Fibroblast of mammary gland (primary cell): ENCODE results near the gene LSG1.

ENCODE experiments used
- DNase-seq: peaks from one replicate; pipeline ENCODE4 v3.0.0-alpha.2; 2010; ENCODE audit warnings: low read depth
- H3K4me3 ChIP-seq: 2 replicates; pipeline ENCODE4 v1.5.1; 2011; ENCODE audit warnings: low read depth, mild to moderate bottlenecking, low read length, moderate library complexity; ENCODE audit not compliant: control insufficient read depth
- CTCF ChIP-seq: conservative IDR thresholded peaks from 2 replicates; pipeline ENCODE4 v1.5.1; 2011; ENCODE audit warnings: low read depth, low read length, inconsistent platforms; ENCODE audit not compliant: control insufficient read depth, insufficient read depth

Gene LSG1

GRCh38 chr3:194702545-194702944 is 30.6 kb upstream of the LSG1 start:
- H3K4me3 ChIP-seq, result no peak overlapping the region
- TF ChIP-seq CTCF, result no peak
- no peak for DNase-seq

- TF ChIP-seq CTCF, result no peak
Observed at GRCh38 chr3:194696702-194697101, 24.7 kb upstream of the LSG1 start.

GRCh38 chr3:194691481-194692283 is 19.7 kb upstream of the LSG1 start:
- no peak for TF ChIP-seq CTCF
- no peak overlapping the region for H3K4me3 ChIP-seq
- peak; percentile 7 for DNase-seq

More at GRCh38 chr3:194696702-194697101, 24.7 kb upstream of the LSG1 start:
- no peak overlapping the region for H3K4me3 ChIP-seq
- DNase-seq, result no peak

- no peak overlapping the region for H3K4me3 ChIP-seq
- TF ChIP-seq CTCF, result no peak
- DNase-seq, result peak; percentile 36
Observed at GRCh38 chr3:194690501-194691372, 18.7 kb upstream of the LSG1 start.

- no peak overlapping the region for H3K4me3 ChIP-seq
- peak; percentile 77 for DNase-seq
- TF ChIP-seq CTCF, result no peak
Observed at GRCh38 chr3:194689493-194689944, 17.5 kb upstream of the LSG1 start.

- no peak overlapping the region for H3K4me3 ChIP-seq
- no peak for TF ChIP-seq CTCF
- no peak for DNase-seq
Observed at GRCh38 chr3:194688946-194689345, 17.0 kb upstream of the LSG1 start.
